Common myeloid progenitor, CD34-positive (primary cell): ENCODE data around the gene CCDC9B.
A peak's percentile ranks its signal among the peaks of the same experiment; 100 is the strongest.

ENCODE experiments used
- CTCF ChIA-PET: fragments of 350-600 bp; sonication (Branson Sonifier 250); formaldehyde crosslinking; loops from one replicate; lab custom pipeline; 2021; ENCODE audit warnings: antibody characterized with exemption; lab: Charles Lee
- POLR2A ChIA-PET: fragments of 350-600 bp; sonication (Branson Sonifier 250); formaldehyde crosslinking; loops from one replicate; lab custom pipeline; 2021; ENCODE audit warnings: antibody characterized with exemption; lab: Charles Lee
- DNase-seq, 3 donors: peaks; one replicate each; pipeline versions ENCODE4 v3.0.0 to v3.0.0-alpha.2; 2013
- H3K27ac ChIP-seq, 2 experiments: 1 replicate in 1 of 2; 2 replicates in 1 of 2; pipeline ENCODE4 v1.7.0; 2013; ENCODE audit warnings: inconsistent platforms in 2 of 2, low read length in 2 of 2, mild to moderate bottlenecking in 2 of 2, low read depth in 1 of 2, moderate library complexity in 1 of 2; ENCODE audit not compliant: severe bottlenecking in 2 of 2, insufficient read depth in 1 of 2, poor library complexity in 1 of 2
- H3K27me3 ChIP-seq, 5 experiments: replicated peaks in 2 of 5; 1 replicate in 3 of 5; 2 replicates in 2 of 5; pipeline versions ENCODE4 v1.6.1 to v1.7.0; 2013; ENCODE audit warnings: low read length in 4 of 5, mild to moderate bottlenecking in 2 of 5, moderate library complexity in 2 of 5, inconsistent platforms in 1 of 5; ENCODE audit not compliant: insufficient read depth in 5 of 5, control insufficient read depth in 4 of 5
- H3K36me3 ChIP-seq, 4 experiments: 1 replicate in 2 of 4; 2 replicates in 2 of 4; pipeline versions ENCODE4 v1.6.1 to v1.7.0; 2013; ENCODE audit warnings: low read length in 3 of 4, control low read depth in 1 of 4, mild to moderate bottlenecking in 1 of 4; ENCODE audit not compliant: control insufficient read depth in 4 of 4, insufficient read depth in 4 of 4
- H3K4me1 ChIP-seq, 4 experiments: 1 replicate in 3 of 4; 2 replicates in 1 of 4; pipeline versions ENCODE4 v1.6.1 to v1.7.1; 2013; ENCODE audit warnings: low read length in 3 of 4, mild to moderate bottlenecking in 3 of 4, control low read depth in 1 of 4, inconsistent platforms in 1 of 4, moderate library complexity in 1 of 4; ENCODE audit not compliant: control insufficient read depth in 4 of 4, insufficient read depth in 4 of 4; ENCODE audit errors: control extremely low read depth in 1 of 4
- H3K4me3 ChIP-seq, 7 experiments: 1 replicate in 4 of 7; 2 replicates in 3 of 7; pipeline versions ENCODE4 v1.5.1 to v1.7.0; 2013; ENCODE audit warnings: mild to moderate bottlenecking in 7 of 7, low read length in 6 of 7, moderate library complexity in 6 of 7, inconsistent platforms in 2 of 7, low read depth in 2 of 7, control low read depth in 1 of 7; ENCODE audit not compliant: insufficient read depth in 4 of 7, control insufficient read depth in 1 of 7; ENCODE audit errors: extremely low read depth in 1 of 7
- H3K9me3 ChIP-seq, 5 experiments: 1 replicate in 4 of 5; 2 replicates in 1 of 5; pipeline versions ENCODE4 v1.6.1 to v1.7.1; 2013; ENCODE audit warnings: low read length in 4 of 5, mild to moderate bottlenecking in 2 of 5, inconsistent platforms in 1 of 5, low read depth in 1 of 5, moderate library complexity in 1 of 5; ENCODE audit not compliant: control insufficient read depth in 4 of 5, insufficient read depth in 2 of 5; ENCODE audit errors: control extremely low read depth in 1 of 5
- WGBS: methylation state at CpG from one replicate; pipeline ENCODE4 v1.1.5; 2013; ENCODE audit not compliant: insufficient coverage; 5-methylcytosine and 5-hydroxymethylcytosine counted together

CCDC9B gene

DNA sequence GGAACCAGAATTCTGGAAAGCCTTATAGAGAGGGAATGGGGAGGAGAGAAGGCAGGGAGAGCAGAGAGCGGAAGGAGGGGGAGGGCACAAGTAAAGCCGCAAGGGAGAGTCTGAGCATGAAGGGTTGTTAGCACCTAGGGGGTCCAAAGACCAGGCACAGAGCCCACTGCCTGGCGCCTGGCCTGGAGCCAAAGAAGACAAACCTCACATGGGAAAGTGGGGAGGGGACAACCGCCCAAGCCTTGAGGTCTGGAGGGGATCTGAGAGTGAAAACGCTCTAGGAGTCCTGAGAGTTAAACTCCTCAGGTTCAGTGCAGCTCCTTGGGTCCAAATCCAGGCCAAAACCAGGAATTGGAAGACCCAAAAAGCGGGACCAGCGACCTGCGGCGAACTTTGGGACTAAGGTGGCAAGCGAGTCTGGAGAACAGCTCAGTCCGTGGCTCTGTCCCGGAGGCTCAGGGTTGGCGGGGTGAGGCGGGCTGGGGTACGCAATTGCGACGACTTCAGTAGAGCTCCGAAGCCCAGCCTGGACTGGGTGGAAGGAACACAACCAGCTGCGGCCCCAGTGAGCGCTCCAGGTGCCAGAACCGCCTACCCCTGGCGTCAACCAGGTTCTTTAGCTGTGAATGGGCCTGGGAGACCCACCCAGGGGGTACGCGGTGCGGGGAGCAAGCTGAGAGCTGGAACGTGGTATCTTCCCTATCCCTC lies 18.1 kb downstream of the CCDC9B start:
- Histone ChIP-seq H3K4me3 (peak overlapping the region in 4 of 7 experiments; percentile 26 to 84 (median 81)), H3K27me3 (no peaks in the 10 kb centered on the region), H3K27ac (no peak overlapping the region), H3K4me1 (peaks cover 25 to 57% (median 52%) of the 10 kb centered on the region in 4 experiments), H3K9me3 (no peaks in the 10 kb centered on the region), H3K36me3 (peaks cover 0 to 20% (median under 1%) of the 10 kb centered on the region in 4 experiments)
- POLR2A ChIA-PET, result interaction anchor here (0.6 to 2.9 kb wide), 7 partner anchors 8 to 40 kb away, joined by 3 to 27 read pairs (median 4); no protein-coding TSS in a partner anchor
- CTCF ChIA-PET, result interaction anchor here (0.8 to 24.3 kb wide), 11 partner anchors 12 to 103 kb away, joined by 3 to 1099 read pairs (median 6); partner anchors contain the start of genes ANKRD63, CCDC9B, IVD and PLCB2
- peak in 1 of 3 donors; percentile 26 for DNase-seq
- WGBS, result 75% methylated on average over 21 of the region's 26 CpGs

DNA sequence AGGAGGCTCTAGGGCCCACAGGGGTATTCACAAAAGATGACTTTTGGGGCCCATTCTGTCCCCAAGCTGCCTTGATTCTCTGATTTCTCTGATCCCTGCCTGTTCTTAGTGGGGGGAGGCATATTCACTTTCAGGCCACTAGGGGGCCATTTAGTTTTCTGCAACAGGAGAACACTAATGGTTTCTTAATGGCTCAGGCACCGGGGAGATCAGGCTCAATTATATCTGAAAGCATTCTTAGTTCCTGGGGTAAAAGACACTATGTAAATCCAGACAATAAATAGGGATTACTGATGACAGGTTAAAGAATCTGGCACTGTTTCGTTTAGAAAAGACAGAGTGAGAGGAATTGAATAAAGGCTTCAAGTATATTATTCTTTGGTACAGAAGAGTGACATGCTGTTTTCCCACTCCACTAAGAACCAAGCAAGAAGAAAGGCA lies 19.8 kb downstream of the CCDC9B start:
- peaks cover 18 to 39% (median 35%) of the 10 kb centered on the region in 4 experiments for H3K4me1 ChIP-seq
- H3K9me3 ChIP-seq, result no peaks in the 10 kb centered on the region
- WGBS, result 0% methylated on average over 1 of the region's 2 CpGs
- peaks cover 0 to 8% (median 0%) of the 10 kb centered on the region in 4 experiments for H3K36me3 ChIP-seq
- no peaks in the 10 kb centered on the region for H3K27me3 ChIP-seq
- ChIA-PET POLR2A (interaction anchor here (0.7 to 1.3 kb wide), 2 partner anchors 13 to 16 kb away, joined by 4 read pairs; no protein-coding TSS in a partner anchor), CTCF (interaction anchor here (0.8 to 24.3 kb wide), 11 partner anchors 10 to 104 kb away, joined by 3 to 1099 read pairs (median 6); partner anchors contain the start of genes ANKRD63, CCDC9B and PLCB2)
- peak; percentile 70 to 82 (median 78) for DNase-seq
- no peak overlapping the region for H3K27ac ChIP-seq
- no peak overlapping the region for H3K4me3 ChIP-seq

DNA sequence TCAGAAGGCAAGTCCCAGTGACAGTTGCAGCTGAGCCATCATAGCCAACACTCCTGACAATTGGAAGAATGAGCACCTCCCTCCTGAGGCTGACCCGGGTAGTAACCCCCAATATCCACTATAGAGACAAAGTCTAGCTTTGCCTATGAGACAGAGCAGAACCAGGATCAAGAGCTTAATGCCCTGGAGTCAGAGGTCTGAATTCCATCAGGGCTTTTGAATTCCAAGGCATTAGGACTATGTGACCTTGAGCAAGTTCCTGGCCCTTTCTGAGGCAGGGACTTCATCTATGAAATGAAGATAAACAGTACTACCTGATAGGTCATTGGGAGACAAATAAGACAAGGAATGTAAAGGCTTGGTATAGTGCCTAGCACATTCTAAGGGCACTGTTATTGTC lies 20.3 kb downstream of the CCDC9B start:
- H3K27ac ChIP-seq, result no peak overlapping the region
- H3K36me3 ChIP-seq, result peaks cover 0 to 3% (median 0%) of the 10 kb centered on the region in 4 experiments
- 100% methylated on average over 1 of the region's 1 CpG for WGBS
- CTCF ChIA-PET, result interaction anchor here (0.7 to 24.3 kb wide), 13 partner anchors 9 to 103 kb away, joined by 3 to 1099 read pairs (median 4); partner anchors contain the start of genes ANKRD63, CCDC9B and PLCB2
- H3K4me3 ChIP-seq, result no peak overlapping the region
- DNase-seq, result no peak
- peaks cover 13 to 34% (median 30%) of the 10 kb centered on the region in 4 experiments for H3K4me1 ChIP-seq
- no peaks in the 10 kb centered on the region for H3K27me3 ChIP-seq
- POLR2A ChIA-PET, result interaction anchor here (0.7 to 1.3 kb wide), 2 partner anchors 14 to 17 kb away, joined by 4 read pairs; no protein-coding TSS in a partner anchor
- H3K9me3 ChIP-seq, result no peaks in the 10 kb centered on the region

DNA sequence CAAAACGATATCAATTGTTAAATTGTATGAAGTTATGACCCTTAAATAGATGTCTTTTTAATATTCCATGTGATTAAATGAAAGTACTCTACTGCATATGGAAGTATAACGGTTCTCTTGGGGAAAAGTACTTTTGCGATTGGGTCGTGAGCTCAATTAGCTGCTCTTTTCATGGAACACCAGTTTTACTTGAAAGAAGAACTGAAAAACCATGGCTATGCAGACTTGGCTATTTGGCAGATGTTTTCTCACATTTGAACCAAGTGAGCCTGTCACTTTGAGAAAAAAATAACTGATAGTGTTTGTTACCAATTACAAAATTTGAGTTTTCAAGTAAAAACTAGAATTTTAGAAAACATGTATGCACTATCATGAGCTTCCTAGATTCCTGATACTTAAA lies 23.2 kb downstream of the CCDC9B start:
- no peak overlapping the region for H3K4me3 ChIP-seq
- ChIA-PET POLR2A (interaction anchor here (1.2 kb wide), 1 partner anchor 19 kb away, joined by 3 read pairs; no protein-coding TSS in a partner anchor), CTCF (interaction anchor here (0.5 to 24.3 kb wide), 8 partner anchors 7 to 100 kb away, joined by 3 to 1099 read pairs (median 82); partner anchors contain the start of genes ANKRD63, CCDC9B and PLCB2)
- DNase-seq, result no peak
- H3K9me3 ChIP-seq, result no peaks in the 10 kb centered on the region
- H3K27me3 ChIP-seq, result no peaks in the 10 kb centered on the region
- no peaks in the 10 kb centered on the region for H3K36me3 ChIP-seq
- peaks cover 12 to 42% (median 36%) of the 10 kb centered on the region in 4 experiments for H3K4me1 ChIP-seq
- H3K27ac ChIP-seq, result no peak overlapping the region
- 100% methylated on average over 3 of the region's 4 CpGs for WGBS

DNA sequence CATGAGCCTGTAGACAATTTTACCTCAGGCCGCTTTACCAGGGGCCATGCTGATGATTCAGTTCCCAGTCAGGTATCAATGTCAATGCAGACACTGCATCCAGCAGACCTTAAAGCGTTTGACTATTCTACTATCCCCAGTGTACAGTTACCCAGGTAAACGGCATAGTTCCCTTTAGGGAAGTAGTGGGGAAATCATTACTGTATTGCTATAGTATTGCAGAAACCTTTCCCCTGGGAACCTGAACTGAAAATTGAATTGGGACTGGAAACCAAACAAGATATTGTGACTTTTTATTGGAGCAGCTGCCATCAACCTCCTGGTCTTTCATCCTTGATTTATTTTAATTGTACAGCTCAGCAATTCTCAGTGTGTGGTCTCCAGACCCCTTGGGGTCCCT lies 23.8 kb downstream of the CCDC9B start:
- DNase-seq, result no peak
- no peaks in the 10 kb centered on the region for H3K36me3 ChIP-seq
- no peak overlapping the region for H3K27ac ChIP-seq
- POLR2A ChIA-PET, result interaction anchor here (1.2 kb wide), 1 partner anchor 20 kb away, joined by 3 read pairs; no protein-coding TSS in a partner anchor
- H3K9me3 ChIP-seq, result no peaks in the 10 kb centered on the region
- 100% methylated on average over 1 of the region's 3 CpGs for WGBS
- H3K27me3 ChIP-seq, result no peaks in the 10 kb centered on the region
- peaks cover 12 to 35% (median 30%) of the 10 kb centered on the region in 4 experiments for H3K4me1 ChIP-seq
- CTCF ChIA-PET, result interaction anchor here (0.5 to 24.3 kb wide), 8 partner anchors 6 to 100 kb away, joined by 3 to 1099 read pairs (median 82); partner anchors contain the start of genes ANKRD63, CCDC9B and PLCB2
- H3K4me3 ChIP-seq, result no peak overlapping the region

DNA sequence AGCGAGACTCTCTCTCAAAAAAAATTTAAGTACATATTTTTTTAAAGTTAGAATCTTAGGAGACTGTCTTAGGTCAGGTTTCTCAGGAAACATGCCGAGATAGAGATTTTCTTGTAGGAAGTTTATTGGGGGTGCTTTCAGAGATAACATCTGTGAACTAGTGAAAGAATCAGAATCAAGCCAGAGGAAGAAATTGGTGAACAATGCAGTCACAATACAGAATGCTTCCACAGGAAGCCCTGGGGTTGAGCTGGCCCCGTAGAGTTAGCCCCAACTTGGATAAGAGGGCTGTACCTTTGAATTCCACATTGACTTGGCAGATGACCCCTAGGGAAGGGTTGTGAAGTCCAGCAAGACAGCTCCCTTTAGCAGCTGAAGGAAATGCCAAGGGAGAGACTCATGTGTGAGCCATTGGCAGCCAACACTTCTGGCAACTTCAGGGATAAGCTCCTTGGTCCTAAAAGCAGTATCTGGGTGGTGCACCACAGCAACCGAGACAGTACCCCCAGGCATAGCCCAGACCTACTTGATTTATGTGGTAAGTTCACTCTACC lies 25.9 kb downstream of the CCDC9B start:
- H3K9me3 ChIP-seq, result no peaks in the 10 kb centered on the region
- no peaks in the 10 kb centered on the region for H3K27me3 ChIP-seq
- POLR2A ChIA-PET, result interaction anchor here (0.6 to 1.0 kb wide), 3 partner anchors 8 to 23 kb away, joined by 3 read pairs; no protein-coding TSS in a partner anchor
- 20% methylated on average over 1 of the region's 4 CpGs for WGBS
- CTCF ChIA-PET, result interaction anchor here (0.6 to 24.3 kb wide), 10 partner anchors 4 to 110 kb away, joined by 3 to 1099 read pairs (median 84); partner anchors contain the start of genes ANKRD63, CCDC9B, INAFM2 and PLCB2
- H3K4me1 ChIP-seq, result peaks cover 11 to 31% (median 31%) of the 10 kb centered on the region in 4 experiments
- no peaks in the 10 kb centered on the region for H3K36me3 ChIP-seq
- no peak overlapping the region for H3K4me3 ChIP-seq
- H3K27ac ChIP-seq, result no peak overlapping the region
- DNase-seq, result no peak
